Cardiac septum (tissue), 1 donor: ENCODE results near the gene LZTS3. TPM values are rescaled to one million over a fixed set of nuclear protein-coding genes. Genes with fewer than 3 reads are reported as not detected.
"Not testable (repeated sequence)": the region's sequence is repeated elsewhere in the genome, so short reads cannot be mapped to it uniquely, and the experiment has no call there.

Experiments
- DNase-seq: peaks from one replicate; pipeline ENCODE4 v3.0.0-alpha.2; 2020; ENCODE audit warnings: low spot score
- intact Hi-C: fragments of 100-400 bp; cut with DNase I; formaldehyde crosslinking; loops from one replicate; pipeline ENCODE4 v1.14.0; 2022
- long read RNA-seq: library from polyadenylated mRNA; unstranded; transcript quantifications from one replicate; pipeline ENCODE4 v2.0.0, GENCODE V29; 2021
- total RNA-seq: library from RNA; stranded (reverse); fragmentation: NEBNext Ultra II Directional; extraction: Animal tissue kit (Norgen Biotek cat#: 25700); gene quantifications from one replicate; pipeline ENCODE4 v1.2.1, GENCODE V29; 2021
- donor health status: DM: no; HTN: no; CAD: no.

LZTS3 gene
- 6.9 TPM for total RNA-seq
- long read RNA-seq, full-length matches to known transcripts = 3 of 17 reads
- long read RNA-seq, partial matches to known transcripts = 5 of 17 reads
- long read RNA-seq, other reads (novel, unspliced or antisense) = 9 of 17 reads

- intact Hi-C loops = no loop called here
- no peak for DNase-seq
Measured at GRCh38 chr20:3172933-3173609, at the start of gene LZTS3. TSS of gene LZTS3 (minus strand) at chr20:3173549. CDS start at chr20:3167163, 6,386 bp downstream.

GRCh38 chr20:3221398-3222226, 48.3 kb upstream of the LZTS3 start:
- no peak for DNase-seq

DNA sequence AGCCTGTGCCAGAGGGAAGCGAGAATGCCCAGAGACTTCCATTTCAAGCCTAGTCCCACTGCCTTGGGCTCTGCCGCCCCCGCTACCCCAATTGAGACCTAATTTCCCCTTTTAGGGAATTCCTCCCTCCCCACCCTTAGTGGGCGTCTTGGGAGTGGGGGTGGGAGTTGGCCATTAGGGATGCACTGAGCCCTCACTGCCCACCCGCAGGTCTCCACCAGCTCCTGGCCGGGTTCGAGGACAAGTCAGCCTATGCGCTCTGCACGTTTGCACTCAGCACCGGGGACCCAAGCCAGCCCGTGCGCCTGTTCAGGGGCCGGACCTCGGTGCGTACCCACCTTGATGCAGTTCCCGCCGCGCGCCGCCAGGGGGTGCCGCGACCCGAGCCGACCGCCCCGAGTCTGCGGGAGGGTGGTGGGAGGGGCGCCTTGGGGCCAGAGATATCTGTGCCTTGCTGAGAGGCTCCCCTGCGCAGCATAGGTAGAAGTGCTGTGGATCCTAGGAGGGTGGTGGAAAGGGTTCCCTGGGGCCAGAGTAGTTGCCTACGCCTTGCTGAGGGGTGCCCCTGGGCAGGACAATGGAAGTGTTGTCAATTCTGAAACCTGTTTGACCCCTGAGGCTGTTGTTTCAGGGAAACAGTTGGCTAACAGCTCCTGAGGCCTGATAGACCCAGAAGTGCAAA, 45.1 kb upstream of the LZTS3 start:
- DNase-seq = peak; percentile 86
- intact Hi-C loops = loop anchor here (2.0 kb wide), 1 partner anchor 98 kb away; no protein-coding TSS in a partner anchor

More at GRCh38 chr20:3221398-3222226, 48.3 kb upstream of the LZTS3 start:
- intact Hi-C loops = no loop called here

GRCh38 chr20:3215359-3215917, 42.1 kb upstream of the LZTS3 start:
- intact Hi-C loops, DNase-seq: not testable (repeated sequence)

GRCh38 chr20:3213226-3213625, 39.9 kb upstream of the LZTS3 start:
- DNase-seq = no peak
- intact Hi-C loops = no loop called here

DNA sequence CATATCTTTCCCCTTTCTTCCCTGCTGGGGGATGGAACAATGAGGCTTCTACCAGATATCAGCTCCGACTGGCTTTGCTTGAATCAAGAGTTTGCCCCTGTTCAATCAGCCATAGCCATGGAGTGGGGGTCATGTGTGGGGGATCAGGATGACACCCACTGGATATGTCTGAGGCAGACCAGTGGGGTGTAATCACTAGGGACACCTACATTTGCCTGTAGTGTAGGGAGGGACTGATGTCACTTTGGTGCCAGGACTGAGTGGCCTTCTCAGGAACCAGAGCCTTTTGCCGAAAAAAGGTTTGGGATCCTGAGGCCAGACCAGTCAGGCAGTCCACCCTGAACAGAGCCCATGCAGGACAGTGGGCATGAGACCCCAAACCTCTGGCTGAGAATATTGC, 37.0 kb upstream of the LZTS3 start:
- DNase-seq = no peak
- intact Hi-C loops = no loop called here

DNA sequence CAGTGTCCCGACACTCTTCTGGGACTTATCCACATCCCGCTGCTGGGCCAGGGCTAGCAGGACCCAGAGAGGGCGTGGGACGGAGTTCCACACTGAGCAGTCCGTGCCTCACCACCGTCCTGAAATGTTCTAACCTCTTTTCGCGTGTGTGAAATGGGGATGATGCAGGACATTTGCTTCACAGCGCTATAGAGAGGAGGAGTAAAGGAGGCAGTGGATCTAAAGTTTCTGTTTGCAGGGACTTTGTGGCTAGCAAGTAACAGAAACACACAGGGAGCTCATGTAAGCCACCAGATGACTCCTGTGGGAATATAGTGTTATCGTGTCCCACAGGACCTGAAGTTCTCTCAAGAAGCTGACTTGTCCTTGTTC, 36.6 kb upstream of the LZTS3 start:
- no peak for DNase-seq
- intact Hi-C loops = no loop called here

DNA sequence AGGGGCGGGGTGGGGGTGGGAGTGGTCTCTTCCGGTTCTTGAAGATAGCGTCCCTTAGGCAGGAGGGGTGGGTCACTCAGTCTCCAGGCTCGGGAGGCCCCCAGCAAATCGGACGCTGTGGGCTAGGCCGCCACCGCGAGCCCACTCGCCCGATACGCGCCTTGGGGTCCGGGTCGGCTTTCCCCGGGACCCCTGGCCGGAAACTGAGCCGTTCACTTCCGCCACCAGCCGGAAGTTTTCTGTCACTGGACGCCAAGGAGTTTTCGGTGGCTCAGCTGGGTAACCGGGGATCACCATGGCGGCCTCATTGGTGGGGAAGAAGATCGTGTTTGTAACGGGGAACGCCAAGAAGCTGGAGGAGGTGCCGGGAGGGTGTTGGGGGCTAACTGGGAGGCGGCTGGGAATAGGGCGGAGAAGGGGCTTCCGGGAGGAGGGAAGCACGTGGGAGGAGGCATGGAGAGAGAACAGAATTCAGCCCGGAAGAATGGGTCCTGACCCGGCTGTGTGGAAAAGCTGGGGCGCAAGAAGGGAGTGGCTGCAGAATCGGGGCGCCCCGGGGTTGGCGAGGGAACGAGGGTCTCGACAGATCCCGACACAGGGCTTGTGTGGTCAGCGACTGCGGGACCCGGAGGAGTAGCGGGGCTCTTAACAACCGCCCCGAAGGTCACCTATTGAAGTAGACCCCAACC, 36.1 kb upstream of the LZTS3 start, which contains the start of gene ITPA:
ITPA (plus strand) TSS at position 242 of the 689 bp plus-strand sequence; CDS start at position 296, 54 bp downstream.
- intact Hi-C loops = no loop called here
- no peak for DNase-seq

DNA sequence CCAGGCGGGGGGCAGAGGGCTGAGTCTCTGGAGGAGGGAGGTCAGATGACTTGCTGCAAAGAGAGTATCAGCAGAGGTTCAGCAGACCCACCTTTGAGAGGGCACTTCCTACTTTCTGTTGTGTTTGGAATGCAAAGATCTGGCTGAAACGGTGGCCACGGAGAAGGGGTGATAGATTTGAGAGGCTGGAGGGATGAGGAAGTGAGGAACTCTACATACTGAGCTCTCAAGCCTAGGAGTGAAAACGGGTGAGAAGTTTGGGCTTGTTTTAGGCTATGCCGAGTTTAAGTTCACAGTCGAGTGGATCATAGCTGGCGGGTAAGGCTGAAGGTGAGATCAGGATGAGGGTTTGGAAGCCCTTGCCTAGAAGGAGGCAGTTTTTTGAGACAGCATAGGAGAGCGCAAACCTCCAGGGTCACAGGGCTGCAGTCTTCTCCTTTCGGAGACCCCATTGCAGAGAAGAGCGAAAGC, 35.5 kb upstream of the LZTS3 start:
- intact Hi-C loops = no loop called here
- DNase-seq = no peak

GRCh38 chr20:3204124-3204794, 30.9 kb upstream of the LZTS3 start, which contains the start of gene DDRGK1:
TSS of gene DDRGK1 (minus strand) at chr20:3204682. CDS start at chr20:3204627, 55 bp downstream.
- intact Hi-C loops = no loop called here
- peak; percentile 96 for DNase-seq

- no peak for DNase-seq
Measured at GRCh38 chr20:3203315-3204123, 30.2 kb upstream of the LZTS3 start.

GRCh38 chr20:3202965-3203314, 29.6 kb upstream of the LZTS3 start:
- intact Hi-C loops = no loop called here
- DNase-seq = no peak

More at GRCh38 chr20:3203315-3204123, 30.2 kb upstream of the LZTS3 start:
- intact Hi-C loops = no loop called here

- peak; percentile 66 for DNase-seq
- intact Hi-C loops = no loop called here
Measured at GRCh38 chr20:3199976-3200755, 26.8 kb upstream of the LZTS3 start.

- peak; percentile 43 for DNase-seq
- intact Hi-C loops = no loop called here
Measured at GRCh38 chr20:3199206-3199605, 25.9 kb upstream of the LZTS3 start.

DNA sequence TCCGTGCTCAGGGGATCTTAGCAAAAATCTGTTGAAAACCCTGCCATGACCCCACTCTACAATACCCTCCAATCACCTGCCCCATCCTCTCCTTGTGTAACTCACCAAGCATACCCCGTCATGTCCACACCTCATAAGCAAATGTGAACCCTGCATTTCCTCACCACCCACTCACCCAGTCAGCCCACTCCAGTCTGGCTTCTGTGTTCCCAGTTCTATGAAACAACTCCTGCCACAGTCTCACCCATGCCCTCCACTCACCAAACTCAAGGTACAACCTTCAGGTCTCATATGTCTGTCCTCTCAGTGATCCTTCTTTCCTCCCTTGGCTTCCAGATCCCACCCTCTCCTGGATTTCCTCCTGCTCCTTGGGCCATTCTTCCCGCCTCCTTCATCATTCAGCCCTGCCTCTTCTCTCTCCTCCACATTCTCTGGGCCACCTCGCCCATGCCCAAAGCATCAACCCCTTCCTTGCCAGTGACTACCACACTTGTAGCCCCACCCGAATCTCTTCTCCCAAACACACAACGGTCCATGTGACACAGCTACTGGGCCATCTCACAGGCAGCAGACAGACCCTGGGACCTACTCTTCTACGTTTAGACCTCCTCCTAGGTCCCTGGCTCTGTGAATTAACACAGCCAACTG, 22.4 kb upstream of the LZTS3 start:
- intact Hi-C loops = no loop called here
- DNase-seq = peak; percentile 3

DNA sequence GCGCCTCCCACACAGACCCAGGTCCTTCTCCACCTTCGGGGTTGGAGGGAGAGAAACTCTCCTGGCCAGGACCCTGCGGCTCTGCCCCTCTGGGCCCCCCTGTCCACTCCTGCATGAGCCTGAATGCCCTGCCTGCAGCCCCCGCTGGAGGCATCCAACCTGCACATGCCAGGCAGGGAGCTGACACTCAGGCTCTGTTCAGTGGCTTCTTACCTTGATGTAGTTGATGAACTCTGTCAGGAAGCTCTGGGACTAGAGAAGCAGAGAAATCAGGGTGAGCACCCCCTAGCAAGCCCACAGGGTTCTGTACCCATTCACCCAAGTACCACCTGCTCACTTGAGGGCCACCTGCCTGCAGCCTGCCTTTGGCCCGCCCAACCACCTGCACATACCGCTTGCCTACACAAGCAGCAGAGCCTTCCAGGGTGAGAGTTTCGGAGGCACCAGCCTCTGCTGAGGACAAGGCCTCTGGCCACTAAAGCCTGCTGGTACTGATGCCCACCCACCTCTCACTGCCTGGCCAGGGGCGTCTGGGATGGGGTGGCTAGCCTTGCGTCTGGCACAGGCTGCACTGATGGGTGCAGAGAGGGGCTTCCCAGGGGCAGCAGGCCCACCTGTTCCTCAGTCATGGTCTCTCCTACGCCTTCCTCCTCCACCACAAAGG, 21.4 kb upstream of the LZTS3 start:
- intact Hi-C loops = no loop called here
- peak; percentile 57 for DNase-seq
